Stimulated activated CD4-positive, alpha-beta T cell treated with anti-CD3 and anti-CD28 coated beads, TNF-alpha, amount 100 ng/mL, for 4 hours (primary cell): ENCODE results near the gene TAX1BP1.
"Not testable (repeated sequence)": the region's sequence is repeated elsewhere in the genome, so short reads cannot be mapped to it uniquely, and the experiment has no call there.

Experiments
- DNase-seq, 3 experiments: peaks; one replicate each; pipeline ENCODE4 v3.0.0-alpha.2; 2020; ENCODE audit warnings: low read depth in 3 of 3

Gene TAX1BP1

GRCh38 chr7:27843584-27844305 lies 103.8 kb downstream of the TAX1BP1 start:
- no peak for DNase-seq

- no peak for DNase-seq
Measured at GRCh38 chr7:27846388-27846787, 106.4 kb downstream of the TAX1BP1 start.

GRCh38 chr7:27850531-27850930 lies 110.6 kb downstream of the TAX1BP1 start:
- no peak for DNase-seq

- not testable (repeated sequence) for DNase-seq
Measured at GRCh38 chr7:27856703-27857485, 116.9 kb downstream of the TAX1BP1 start.

GRCh38 chr7:27860800-27861199 lies 120.8 kb downstream of the TAX1BP1 start:
- DNase-seq, result no peak

- DNase-seq, result no peak
Measured at GRCh38 chr7:27861747-27862146, 121.8 kb downstream of the TAX1BP1 start.

- no peak for DNase-seq
Measured at GRCh38 chr7:27863880-27864279, 123.9 kb downstream of the TAX1BP1 start.

- DNase-seq, result no peak
Measured at GRCh38 chr7:27866256-27866655, 126.3 kb downstream of the TAX1BP1 start.

- DNase-seq, result no peak
Measured at GRCh38 chr7:27866828-27867672, 127.1 kb downstream of the TAX1BP1 start.

GRCh38 chr7:27868131-27868550 lies 128.2 kb downstream of the TAX1BP1 start:
- DNase-seq, result no peak

- no peak for DNase-seq
Measured at GRCh38 chr7:27869056-27869455, 129.1 kb downstream of the TAX1BP1 start.

GRCh38 chr7:27870595-27870994 lies 130.6 kb downstream of the TAX1BP1 start:
- no peak for DNase-seq

GRCh38 chr7:27871086-27871485 lies 131.1 kb downstream of the TAX1BP1 start:
- no peak for DNase-seq

- DNase-seq, result no peak
Measured at GRCh38 chr7:27871866-27872265, 131.9 kb downstream of the TAX1BP1 start.

- DNase-seq, result no peak
Measured at GRCh38 chr7:27872356-27873275, 132.7 kb downstream of the TAX1BP1 start.

GRCh38 chr7:27873981-27874957 lies 134.3 kb downstream of the TAX1BP1 start:
- DNase-seq, result no peak

- DNase-seq, result no peak
Measured at GRCh38 chr7:27875061-27875460, 135.1 kb downstream of the TAX1BP1 start.

GRCh38 chr7:27875832-27876231 lies 135.9 kb downstream of the TAX1BP1 start:
- DNase-seq, result no peak

- DNase-seq, result no peak
Measured at GRCh38 chr7:27876756-27877155, 136.8 kb downstream of the TAX1BP1 start.
